GM12875 (cell line): ENCODE data around the gene FAM151B.

Source experiments
- H3K4me3 ChIP-seq: one replicate; pipeline ENCODE4 v1.5.1; 2011; ENCODE audit warnings: low read depth, low read length, control low read depth
- TF ChIP-seq, protein P1 (sequence below): IDR thresholded peaks from 2 replicates; pipeline ENCODE4 v1.5.1; 2011; ENCODE audit warnings: low read depth, mild to moderate bottlenecking, control low read depth, inconsistent platforms, low read length, moderate library complexity, borderline replicate concordance; ENCODE audit not compliant: insufficient read depth

FAM151B gene, protein sequence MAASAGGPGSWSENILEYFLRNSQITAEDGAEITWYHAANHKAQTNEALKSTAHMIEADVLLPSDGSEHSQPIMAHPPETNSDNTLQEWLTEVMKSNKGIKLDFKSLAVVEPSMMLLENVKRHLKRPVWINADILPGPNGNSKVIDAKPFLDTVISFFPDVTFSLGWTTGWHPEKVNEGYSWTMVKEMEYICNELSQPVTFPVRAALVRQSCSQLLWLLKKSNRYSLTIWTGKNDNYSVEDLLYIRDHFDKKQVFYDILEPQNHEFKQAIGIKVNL

DNA sequence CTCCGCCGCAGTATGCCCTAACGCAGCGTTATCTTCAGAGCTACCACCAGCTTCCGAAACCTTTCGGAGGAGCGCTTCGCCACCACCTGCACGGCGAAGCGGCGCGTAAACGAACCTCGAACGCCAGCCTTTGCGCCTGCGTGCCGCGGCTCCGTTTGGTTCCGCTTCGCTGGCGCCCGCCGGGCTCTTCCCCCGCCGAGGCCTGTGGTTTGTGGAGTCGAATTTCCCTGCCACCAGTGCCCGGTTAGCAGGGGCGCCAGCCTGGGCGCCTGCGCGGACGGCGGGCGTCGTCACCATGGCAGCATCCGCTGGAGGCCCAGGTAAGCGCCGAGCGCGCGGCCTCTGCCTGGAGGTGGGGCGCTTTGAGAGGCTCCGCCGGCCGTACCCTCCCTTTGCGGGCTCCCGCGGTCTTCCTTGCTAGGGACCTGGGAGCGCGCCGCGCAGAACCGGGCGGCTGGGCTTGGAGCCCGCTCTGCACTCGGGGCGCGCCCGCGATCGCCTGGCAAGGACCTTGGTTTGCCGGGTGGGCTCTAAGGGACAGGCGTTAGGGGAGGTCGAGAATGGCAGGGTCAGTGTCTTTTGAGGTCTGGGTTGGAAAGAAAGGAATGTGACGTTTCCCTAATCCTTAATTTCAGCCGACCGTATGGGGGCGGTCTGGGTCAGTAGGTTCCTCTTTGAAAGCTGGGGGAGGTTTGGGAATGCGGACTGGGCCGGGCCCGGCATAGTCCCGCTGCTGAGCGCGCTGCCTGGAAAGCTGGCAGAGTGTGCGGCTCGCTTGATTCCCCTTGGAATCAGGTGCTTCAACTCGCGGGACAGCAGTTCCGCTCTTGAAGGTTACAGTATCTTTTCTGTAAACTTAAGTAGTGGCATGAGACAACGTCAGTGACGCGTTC is at the start of gene FAM151B:
FAM151B (plus strand) TSS at position 272 of the 893 bp plus-strand sequence; CDS start at position 296, 24 bp downstream.
- TF ChIP-seq, protein P1, sequence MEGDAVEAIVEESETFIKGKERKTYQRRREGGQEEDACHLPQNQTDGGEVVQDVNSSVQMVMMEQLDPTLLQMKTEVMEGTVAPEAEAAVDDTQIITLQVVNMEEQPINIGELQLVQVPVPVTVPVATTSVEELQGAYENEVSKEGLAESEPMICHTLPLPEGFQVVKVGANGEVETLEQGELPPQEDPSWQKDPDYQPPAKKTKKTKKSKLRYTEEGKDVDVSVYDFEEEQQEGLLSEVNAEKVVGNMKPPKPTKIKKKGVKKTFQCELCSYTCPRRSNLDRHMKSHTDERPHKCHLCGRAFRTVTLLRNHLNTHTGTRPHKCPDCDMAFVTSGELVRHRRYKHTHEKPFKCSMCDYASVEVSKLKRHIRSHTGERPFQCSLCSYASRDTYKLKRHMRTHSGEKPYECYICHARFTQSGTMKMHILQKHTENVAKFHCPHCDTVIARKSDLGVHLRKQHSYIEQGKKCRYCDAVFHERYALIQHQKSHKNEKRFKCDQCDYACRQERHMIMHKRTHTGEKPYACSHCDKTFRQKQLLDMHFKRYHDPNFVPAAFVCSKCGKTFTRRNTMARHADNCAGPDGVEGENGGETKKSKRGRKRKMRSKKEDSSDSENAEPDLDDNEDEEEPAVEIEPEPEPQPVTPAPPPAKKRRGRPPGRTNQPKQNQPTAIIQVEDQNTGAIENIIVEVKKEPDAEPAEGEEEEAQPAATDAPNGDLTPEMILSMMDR: no peak

DNA sequence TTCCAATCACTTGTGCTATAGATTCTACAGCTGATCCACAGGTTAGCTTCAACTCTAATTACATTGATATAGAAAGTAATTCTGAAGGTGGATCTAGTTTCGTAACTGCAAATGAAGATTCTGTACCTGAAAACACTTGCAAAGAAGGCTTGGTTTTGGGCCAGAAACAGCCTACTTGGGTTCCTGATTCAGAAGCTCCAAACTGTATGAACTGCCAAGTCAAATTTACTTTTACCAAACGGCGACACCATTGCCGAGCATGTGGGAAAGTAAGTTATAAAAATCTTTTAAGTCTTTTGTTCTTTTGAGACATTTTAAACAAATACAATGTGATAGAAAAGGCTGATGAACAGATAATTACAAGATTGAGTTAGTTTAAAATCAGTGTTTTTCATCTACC is 49.2 kb upstream of the FAM151B start:
- TF ChIP-seq, protein P1: no peak
- no peak overlapping the region for H3K4me3 ChIP-seq

More for the DNA sequence above, at the start of gene FAM151B:
- peak within 1 kb of the TSS; percentile 54 for H3K4me3 ChIP-seq

- TF ChIP-seq, protein P1: no peak
- H3K4me3 ChIP-seq: no peak overlapping the region
These were observed 48.7 kb upstream of the FAM151B start for GRCh38 chr5:80439213-80439612.

DNA sequence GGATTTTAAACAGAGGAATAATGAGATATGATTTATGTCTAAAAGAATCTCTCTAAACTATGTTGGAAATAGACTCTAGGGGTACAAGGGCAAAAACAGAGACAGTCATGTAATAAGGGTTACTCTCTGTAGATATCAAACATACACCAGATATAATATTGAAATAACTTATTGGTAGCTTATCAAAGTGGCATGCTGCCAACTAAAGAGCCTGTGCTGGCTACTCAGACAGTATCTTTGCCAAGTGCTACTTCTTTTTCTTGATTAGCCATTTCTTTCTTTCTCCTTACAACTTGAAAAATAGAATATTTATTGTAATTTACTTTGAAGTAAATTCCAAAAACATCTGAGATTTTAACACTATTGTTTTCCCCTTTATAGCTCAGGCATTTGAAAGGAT is 45.2 kb upstream of the FAM151B start:
- TF ChIP-seq, protein P1: no peak

GRCh38 chr5:80453366-80453765 is 34.5 kb upstream of the FAM151B start:
- TF ChIP-seq, protein P1: no peak
- no peak overlapping the region for H3K4me3 ChIP-seq

More for the DNA sequence above, 45.2 kb upstream of the FAM151B start:
- no peak overlapping the region for H3K4me3 ChIP-seq

DNA sequence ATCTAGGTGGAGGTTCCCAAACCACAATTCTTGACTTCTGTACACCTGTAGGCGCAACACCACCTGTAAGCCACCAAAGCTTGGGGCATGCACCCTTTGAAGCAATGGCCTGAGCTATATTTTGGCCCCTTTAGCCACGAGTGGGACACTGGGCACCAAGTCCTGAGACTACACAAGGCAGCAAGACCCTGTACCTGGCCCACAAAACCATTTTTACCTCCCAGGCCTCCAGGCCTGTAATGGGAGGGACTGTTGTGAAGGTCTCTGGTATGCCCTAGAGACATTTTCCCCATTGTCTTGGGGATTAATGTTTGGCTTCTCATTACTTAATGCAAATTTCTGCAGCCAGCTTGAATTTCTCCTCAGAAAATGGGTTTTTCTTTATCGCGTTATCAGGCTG is 24.6 kb upstream of the FAM151B start:
- TF ChIP-seq, protein P1: no peak
- no peak overlapping the region for H3K4me3 ChIP-seq
